Measurements from ENCODE around the gene TRIM66.

DNA sequence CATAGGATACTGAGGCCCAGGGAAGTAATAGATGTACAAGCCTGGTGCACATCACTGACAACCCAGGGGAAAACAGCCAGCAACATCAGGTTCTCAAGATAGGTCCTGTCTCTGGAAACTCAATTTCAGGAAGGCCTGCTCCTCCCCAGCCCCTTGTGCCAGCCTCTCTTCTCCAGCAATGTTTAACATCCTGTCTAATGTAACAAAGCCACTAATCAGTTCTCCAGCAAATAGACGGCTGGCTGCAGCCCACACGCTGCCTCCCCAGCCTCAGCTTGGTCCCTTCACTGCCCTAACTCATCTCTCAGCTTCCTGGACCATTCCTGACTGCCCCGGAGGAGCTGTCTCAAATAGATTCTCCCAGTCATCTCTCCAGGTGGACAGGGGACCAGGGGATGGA is 37.9 kb upstream of the TRIM66 start:
- no peak for TF ChIP-seq POLR2AphosphoS5 (IDR thresholded peaks at IDR 0.05)
- TF ChIP-seq POLR2A (IDR thresholded peaks at IDR 0.05) = no peak
- TF ChIP-seq, protein P1, sequence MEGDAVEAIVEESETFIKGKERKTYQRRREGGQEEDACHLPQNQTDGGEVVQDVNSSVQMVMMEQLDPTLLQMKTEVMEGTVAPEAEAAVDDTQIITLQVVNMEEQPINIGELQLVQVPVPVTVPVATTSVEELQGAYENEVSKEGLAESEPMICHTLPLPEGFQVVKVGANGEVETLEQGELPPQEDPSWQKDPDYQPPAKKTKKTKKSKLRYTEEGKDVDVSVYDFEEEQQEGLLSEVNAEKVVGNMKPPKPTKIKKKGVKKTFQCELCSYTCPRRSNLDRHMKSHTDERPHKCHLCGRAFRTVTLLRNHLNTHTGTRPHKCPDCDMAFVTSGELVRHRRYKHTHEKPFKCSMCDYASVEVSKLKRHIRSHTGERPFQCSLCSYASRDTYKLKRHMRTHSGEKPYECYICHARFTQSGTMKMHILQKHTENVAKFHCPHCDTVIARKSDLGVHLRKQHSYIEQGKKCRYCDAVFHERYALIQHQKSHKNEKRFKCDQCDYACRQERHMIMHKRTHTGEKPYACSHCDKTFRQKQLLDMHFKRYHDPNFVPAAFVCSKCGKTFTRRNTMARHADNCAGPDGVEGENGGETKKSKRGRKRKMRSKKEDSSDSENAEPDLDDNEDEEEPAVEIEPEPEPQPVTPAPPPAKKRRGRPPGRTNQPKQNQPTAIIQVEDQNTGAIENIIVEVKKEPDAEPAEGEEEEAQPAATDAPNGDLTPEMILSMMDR (IDR thresholded peaks at IDR 0.05) = no peak

Data from gastroesophageal sphincter (tissue), 3 donors.